Activated CD8-positive, alpha-beta memory T cell treated with anti-CD3 and anti-CD28 coated beads, Interleukin-2, amount 50 U/mL, for 48 hours (primary cell): Measurements from ENCODE around the gene BRMS1.
"Not testable (repeated sequence)": the region's sequence is repeated elsewhere in the genome, so short reads cannot be mapped to it uniquely, and the experiment has no call there.

Source experiments
- DNase-seq: peaks from one replicate; pipeline ENCODE4 v3.0.0-alpha.2; 2020

Gene BRMS1

DNA sequence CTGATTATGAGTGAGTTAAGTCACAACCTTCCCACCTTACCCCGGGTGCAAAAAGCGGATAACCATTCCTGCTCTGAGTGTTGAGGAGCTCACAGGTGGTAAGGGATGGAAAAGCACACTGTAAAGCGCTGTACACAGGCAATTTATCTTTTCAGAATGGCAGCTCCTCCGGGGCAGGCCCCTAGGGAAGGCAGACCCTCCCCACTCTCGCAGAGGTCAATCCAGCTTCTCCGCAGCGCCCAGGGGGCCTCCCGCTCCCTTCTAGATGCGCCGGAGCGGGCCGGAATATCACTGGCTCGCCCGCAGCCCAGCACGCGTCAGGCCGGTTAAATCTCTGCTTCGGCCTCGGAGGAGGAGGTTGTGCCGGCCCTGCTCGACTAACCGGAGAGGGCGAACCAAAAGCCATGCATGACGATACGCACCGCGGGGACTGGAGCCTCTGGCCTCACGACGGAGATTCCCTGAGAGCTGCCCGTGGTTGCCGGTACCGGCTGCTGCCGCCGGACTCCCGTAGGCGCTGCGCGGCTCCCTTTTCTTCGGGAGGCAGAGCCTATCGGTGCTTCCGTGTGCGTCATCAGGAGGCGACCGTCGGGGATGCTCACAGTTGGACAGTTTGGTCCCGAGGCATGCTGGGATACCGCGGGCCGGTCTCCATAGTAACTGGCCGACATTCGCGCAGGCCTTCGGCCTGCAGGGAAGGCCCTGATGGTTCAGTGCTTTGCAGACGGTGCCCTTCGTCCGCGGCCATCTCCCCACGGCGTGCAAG, at the start of gene BRMS1:
BRMS1 (minus strand) TSS at position 555 of the 766 bp plus-strand sequence. CDS start 2,870 bp downstream, outside the sequence.
- peak; percentile 97 for DNase-seq

DNA sequence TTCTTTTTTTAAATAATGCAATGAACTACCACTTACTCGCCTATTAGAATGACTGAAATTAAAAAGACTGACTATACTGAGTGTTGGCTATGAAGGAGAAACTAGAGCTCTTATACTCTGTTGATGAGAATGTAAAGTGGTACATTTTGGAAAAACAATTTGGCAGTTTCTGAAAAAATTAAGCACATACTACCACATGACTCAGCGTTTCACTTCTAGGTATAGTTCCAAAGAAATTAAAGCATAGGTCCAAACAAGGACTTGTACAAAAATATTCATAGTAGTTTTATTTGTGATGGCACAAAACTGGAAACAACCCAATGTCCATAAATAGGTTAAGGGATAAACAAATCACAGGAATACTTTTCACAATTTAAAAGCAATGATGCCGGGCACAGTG, 49.0 kb upstream of the BRMS1 start:
- no peak for DNase-seq

- DNase-seq, result no peak
Observed at GRCh38 chr11:66391322-66391721, 46.4 kb upstream of the BRMS1 start.

DNA sequence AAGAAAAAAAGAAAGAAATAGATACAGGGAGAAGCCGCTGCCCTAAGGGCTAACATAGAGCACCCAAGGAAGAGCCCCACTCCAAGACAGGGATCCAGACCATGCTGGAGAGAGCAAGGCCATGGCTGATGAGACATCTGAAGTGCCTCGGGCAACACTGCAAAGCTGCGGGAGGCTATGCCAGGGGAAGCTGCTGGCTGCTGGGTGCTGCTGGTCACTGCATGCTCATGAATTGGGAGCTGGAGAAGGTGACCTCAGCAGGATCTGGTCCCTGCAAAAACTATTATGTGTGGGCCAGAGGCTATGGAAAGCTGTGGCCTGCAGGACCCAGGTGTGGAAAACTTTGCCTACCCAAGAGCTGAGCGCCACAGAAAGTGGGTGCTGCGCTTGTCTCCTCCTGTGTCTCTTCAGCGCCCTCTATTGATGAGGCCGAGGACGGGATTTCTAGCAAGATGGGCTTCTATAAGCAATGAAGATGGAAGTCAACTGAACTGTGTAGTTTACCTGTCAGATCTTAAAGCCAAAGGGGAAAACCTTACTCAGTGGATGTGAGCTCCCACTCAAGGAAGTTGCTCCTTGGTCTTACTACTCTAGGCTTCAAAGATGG, 44.0 kb upstream of the BRMS1 start:
- DNase-seq, result peak; percentile 79

GRCh38 chr11:66386171-66387069, 41.5 kb upstream of the BRMS1 start:
- DNase-seq, result peak; percentile 94

GRCh38 chr11:66384316-66384715, 39.4 kb upstream of the BRMS1 start:
- DNase-seq, result not testable (repeated sequence)

DNA sequence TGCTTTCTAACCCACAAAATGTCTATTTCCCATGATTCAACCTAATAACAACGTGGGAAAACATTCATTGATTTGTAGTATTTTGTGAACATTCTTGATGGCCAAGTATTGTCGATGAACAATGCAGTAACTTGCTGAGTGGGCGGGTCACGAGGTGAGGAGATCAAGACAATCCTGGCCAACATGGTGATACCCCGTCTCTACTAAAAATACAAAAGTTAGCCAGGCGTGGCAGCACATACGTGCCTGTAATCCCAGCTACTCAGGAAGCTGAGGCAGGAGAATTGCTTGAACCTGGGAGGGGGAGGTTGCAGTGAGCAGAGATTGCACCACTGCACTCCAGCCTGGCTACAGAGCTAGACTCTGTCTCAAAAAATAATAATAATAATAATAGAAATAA, 35.4 kb upstream of the BRMS1 start:
- not testable (repeated sequence) for DNase-seq

GRCh38 chr11:66373690-66374287, 28.9 kb upstream of the BRMS1 start:
- not testable (repeated sequence) for DNase-seq

DNA sequence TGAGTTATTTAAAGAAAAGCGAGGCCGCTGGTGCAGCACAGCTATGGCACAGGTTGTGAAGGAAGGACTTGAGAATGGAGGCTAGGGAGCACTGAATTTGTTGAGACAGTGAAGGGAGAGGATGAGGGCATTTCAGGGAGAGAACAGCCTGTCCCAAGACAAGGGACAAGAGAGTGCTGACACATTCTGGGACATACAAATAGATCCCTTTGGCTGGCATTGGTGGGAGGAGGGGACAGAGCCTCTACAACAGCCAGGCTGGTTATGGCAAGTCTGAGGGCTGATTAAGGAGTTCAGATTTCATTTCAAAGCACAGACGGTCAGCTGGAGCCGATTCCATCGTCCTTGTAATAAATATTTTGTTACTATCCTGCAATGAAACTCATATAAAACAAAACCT, 28.4 kb upstream of the BRMS1 start:
- no peak for DNase-seq

- peak; percentile 88 for DNase-seq
Observed at GRCh38 chr11:66371627-66372415, 26.9 kb upstream of the BRMS1 start, which contains the start of gene SLC29A2. Gene SLC29A2 (minus strand): TSS chr11:66371760. CDS start chr11:66371591, 169 bp downstream.

DNA sequence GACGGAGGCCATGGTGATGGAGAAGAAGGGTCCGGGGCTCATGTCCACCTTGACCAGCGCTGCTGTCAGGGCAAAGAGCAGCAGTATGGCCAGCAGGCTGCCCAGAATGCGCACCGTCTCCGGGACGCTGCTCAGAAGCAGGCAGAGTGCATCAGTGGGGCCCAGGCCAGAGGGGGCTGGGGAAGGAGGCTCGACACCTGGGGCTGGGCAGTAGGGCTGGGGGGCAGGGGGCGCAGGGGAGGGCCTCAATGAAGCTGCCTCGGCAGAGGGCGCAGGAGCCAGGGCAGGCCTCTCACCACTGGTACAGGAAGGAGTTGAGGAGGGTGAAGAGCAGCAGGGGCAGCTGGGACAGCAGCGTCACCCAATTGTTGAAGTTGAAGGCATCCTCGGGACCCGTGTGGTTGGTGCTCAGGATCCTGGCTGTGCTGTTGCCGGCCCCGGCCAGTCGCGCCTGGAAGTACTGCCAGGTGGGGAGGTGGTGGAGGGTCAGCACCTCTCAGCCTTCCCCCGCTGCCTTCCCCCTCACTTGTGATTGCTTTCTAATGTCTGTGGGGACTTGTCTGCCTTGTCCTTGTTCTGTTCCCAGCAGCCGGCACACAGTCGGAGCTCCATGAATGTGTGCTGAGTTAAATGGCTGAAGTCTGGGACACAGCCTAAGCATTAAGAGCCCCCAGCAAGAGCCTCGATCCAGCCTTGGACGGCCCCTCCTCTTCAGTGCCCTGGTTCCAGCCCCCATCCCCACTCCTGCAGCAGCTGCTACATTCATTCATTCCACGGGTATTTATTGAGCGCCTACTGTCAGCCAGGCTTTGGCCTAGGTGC, 24.4 kb upstream of the BRMS1 start:
- DNase-seq, result no peak

DNA sequence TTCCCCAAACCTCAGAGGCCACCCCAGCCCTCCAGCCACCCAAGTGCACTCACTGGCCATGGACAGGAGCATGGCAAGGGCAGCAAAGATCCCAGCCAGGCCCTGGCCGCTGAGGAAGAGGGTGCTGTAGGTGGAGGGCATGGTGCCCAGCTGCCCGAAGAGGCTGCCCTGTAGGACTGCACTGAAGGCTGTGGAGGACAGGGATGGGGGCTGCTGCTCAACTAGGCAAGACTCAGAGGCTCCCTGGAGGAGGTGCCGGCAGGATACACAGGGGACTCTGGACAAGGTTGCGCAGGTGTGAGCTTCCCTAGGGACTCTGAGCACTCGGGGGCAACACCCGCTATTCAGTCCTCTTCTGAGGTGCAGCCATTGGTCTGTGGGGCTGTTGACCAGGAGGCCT, 23.6 kb upstream of the BRMS1 start:
- DNase-seq, result no peak

DNA sequence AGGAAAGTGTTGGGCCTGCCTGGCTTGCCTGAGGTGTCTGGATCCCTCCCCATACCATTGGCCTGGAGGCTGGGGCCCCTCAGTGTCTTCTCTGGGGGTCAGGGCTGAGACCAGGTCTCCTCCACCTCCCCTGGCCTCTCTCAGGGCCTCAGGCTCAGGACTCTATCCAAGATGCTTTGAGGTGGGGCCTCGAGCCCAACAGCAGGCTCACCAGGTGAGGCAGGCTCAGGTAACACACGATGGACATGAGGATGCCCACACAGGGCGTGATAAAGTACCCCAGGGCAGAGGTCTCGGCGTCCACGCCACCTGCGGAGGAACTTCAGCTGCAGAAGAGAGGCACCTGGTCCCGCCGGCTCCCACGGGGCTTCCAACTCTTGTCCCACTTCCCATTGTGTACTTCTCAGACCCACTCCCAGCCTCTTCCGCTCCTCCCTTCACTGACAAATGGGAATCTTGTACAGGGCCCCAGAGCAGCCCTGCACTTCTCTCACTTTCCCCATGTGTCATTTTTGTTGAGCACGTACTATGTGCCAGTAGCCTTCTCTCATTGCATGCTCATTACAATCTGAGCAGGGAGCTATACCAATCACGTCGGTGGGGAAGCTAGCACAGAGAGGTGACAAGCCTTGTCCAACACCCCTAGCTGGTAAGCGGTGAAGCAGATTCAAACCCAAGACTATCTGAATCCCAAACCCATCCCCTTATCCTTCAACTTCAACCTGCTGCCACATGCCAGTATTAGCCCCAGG, 22.8 kb upstream of the BRMS1 start:
- no peak for DNase-seq

- DNase-seq, result no peak
Observed at GRCh38 chr11:66366844-66367477, 22.1 kb upstream of the BRMS1 start.

GRCh38 chr11:66365711-66366619, 21.1 kb upstream of the BRMS1 start:
- DNase-seq, result no peak

DNA sequence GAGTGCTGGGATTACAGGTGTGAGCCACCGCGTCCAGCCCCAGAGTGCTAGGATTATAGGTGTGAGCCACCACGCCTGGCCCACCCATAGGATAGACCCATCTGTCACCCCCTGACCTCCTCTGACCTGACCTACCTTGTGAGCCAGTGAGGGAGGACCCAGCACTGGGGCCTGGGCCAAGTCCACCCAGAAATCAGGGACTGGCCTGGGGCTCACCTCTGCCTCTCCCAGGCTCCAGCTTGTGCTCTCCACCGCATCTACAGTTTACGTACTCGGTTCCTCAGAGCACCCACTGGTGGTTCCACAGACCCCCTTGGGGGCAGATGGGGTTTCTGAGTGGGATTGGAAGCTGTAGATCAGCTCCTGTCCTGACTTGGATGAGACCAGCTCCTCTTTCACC, 20.3 kb upstream of the BRMS1 start:
- no peak for DNase-seq

DNA sequence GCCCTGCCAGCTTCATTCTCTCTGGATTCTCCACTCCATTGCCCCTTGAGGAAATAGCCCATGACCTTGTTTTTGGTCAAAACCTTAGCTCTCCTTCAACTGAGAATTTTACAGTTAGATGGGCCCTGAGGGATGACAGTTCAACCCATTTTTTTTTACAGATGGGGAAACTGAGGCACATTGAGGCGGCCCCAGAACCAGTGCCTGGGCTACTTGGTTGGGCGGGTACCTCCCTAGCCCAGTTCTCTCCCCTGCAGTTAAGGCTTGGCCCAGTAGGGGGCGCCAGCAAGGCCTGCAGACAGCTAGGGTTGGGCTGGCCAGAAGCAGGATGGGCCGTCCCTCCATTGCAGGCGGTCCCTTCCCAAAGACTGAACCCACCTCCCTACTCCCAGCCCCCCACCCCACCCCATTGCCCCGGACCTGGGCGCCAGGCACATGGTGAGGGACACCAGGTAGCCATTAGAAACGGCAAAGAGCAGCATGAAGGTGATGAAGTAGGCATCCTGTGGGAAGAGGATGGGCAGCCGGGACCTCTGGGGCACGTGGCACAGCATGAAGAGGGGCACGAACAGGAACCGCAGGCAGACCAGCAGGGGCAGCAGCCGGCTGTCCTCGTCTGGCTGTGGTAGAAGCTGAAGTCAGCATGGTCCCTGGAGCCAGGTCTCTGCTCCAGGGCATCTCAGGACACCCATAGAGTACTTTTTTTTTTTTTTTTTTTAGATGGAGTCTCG, 19.1 kb upstream of the BRMS1 start:
- DNase-seq, result peak; percentile 98

DNA sequence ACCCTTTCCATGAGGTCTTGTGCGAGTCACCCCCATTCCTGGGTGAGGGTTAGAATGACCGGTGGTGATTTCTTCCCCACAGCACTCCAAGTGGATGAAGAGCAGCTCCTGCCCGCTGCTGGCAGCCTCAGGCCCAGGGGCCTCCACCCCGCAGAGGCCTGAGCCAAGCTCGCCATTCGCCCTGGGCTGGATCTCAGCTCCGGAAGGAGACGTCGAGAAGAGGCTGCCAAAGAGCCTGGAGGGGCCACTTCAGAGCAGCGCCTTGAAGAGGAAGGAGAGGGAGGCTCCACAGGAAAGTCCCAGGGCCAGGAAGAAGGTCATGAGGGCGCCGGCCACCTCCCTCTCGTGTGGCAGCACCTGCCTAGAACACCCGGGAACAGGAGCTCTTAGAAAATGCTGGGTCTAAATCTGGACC, 18.3 kb upstream of the BRMS1 start:
- DNase-seq, result no peak
